Measurements from ENCODE around the gene SOX9. TPM values are rescaled to one million over a fixed set of nuclear protein-coding genes. Genes with fewer than 3 reads are reported as not detected.

The SOX9 gene
- total and polyA plus RNA-seq, 2 of the 8 experiments (the other 6 are each of a cell fraction or from before 2014, with no cell fraction given), result 1.9 to 4.9 TPM

DNA sequence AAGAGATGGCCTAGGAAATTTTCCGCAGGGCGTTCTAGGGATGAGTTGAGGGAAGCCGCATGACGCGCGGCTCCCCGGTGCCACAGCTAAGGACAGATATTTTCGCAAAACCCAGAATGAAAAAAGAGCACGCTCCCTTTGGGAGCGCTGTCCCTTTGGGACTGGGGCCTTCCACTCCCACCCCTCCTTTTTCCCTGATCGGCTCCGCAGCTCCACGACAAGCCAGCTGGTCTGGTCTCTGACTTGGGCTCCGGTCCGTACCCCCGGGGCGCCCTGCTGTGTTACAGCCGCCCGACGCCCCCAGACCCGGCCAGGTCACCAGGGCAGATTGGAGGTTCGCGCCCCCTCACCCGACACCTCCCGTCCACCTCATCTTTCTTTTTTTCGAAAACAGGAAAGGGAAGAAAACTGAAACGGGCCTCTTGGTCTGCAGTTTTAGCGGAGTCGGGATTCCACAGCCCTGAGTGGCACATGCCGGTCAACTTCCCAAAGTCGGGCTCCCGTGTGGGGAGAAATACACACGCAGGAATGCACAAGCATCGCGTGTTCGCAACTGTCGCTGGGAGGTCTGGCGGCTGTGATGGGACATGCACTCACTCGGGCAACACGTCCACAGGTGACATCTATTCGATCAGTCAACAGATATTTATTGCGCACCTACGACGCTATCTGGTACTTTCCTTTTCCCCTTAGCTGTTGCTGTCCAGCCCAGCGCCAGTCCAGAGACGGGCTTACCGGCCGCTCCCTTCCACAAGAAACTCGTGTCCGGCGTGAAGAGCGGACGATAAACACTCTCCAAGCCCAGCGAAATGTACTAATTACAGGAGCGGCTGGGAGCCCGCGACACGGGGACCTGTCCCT is 3.9 kb upstream of the SOX9 start (continued):
- TF ChIP-seq KDM5A (IDR thresholded peaks at IDR 0.05; ENCODE audit: low read length) (no peak), JUN (IDR thresholded peaks at IDR 0.05; ENCODE audit: low read depth, low read length) (no peak), SUZ12 (IDR thresholded peaks at IDR 0.05; ENCODE audit: low read length) (peak; percentile 92), KDM4A (IDR thresholded peaks at IDR 0.05; ENCODE audit: low read depth, low read length, severe bottlenecking) (no peak), CBX8 (IDR thresholded peaks at IDR 0.05; ENCODE audit: borderline replicate concordance, low read depth, low read length) (peak; percentile 85; the same call in 1 of the 2 replicates), GTF2F1 (IDR thresholded peaks at IDR 0.05; ENCODE audit: borderline replicate concordance, low read depth, low read length) (no peak), TBP (IDR thresholded peaks at IDR 0.05; ENCODE audit: low read depth, low read length) (no peak), RNF2 (IDR thresholded peaks at IDR 0.05; ENCODE audit: borderline replicate concordance, low read depth, low read length, missing control alignments, poor library complexity, severe bottlenecking) (peak; percentile 75), HDAC2 (IDR thresholded peaks at IDR 0.05; ENCODE audit: borderline replicate concordance in 1 of 2, low read depth in 2 of 2, low read length in 2 of 2) (no peak)
- TF ChIP-seq, protein P1, sequence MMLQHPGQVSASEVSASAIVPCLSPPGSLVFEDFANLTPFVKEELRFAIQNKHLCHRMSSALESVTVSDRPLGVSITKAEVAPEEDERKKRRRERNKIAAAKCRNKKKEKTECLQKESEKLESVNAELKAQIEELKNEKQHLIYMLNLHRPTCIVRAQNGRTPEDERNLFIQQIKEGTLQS (IDR thresholded peaks at IDR 0.05; ENCODE audit: insufficient read depth, low read depth, low read length), result no peak
